Keratinocyte (primary cell): ENCODE results near the gene CLSTN3. TPM values are rescaled to one million over a fixed set of nuclear protein-coding genes. Genes with fewer than 3 reads are reported as not detected.
A peak's percentile ranks its signal among the peaks of the same experiment; 100 is the strongest.

ENCODE experiments used
- DNase-seq: peaks from one replicate; pipeline ENCODE4 v3.0.0-alpha.2; 2011; ENCODE audit warnings: low read depth, missing footprints, low spot score
- FAIRE-seq: peaks from 2 replicates; lab custom pipeline; 2011; peaks lifted over from hg19 to GRCh38; lab: Jason Lieb, UNC
- H2AFZ ChIP-seq: 2 replicates; pipeline ENCODE4 v1.6.0; 2012; ENCODE audit warnings: low read length, control low read depth, inconsistent platforms; ENCODE audit not compliant: control insufficient read depth
- H3K27ac ChIP-seq: 2 replicates; pipeline ENCODE4 v1.5.1; 2011; ENCODE audit warnings: low read length; ENCODE audit not compliant: control insufficient read depth, insufficient read depth
- H3K27me3 ChIP-seq: 3 replicates; pipeline ENCODE4 v1.6.0; 2011; ENCODE audit warnings: low read length; ENCODE audit not compliant: control insufficient read depth, insufficient read depth; ENCODE audit errors: extremely low read depth
- H3K36me3 ChIP-seq, 2 experiments: 2 replicates in 1 of 2; 3 replicates in 1 of 2; pipeline ENCODE4 v1.5.1; 2011; ENCODE audit warnings: low read length in 2 of 2, mild to moderate bottlenecking in 1 of 2; ENCODE audit not compliant: control insufficient read depth in 2 of 2, insufficient read depth in 2 of 2; ENCODE audit errors: extremely low read depth in 1 of 2
- H3K4me1 ChIP-seq: 3 replicates; pipeline ENCODE4 v1.5.1; 2011; ENCODE audit warnings: low read length; ENCODE audit not compliant: control insufficient read depth, insufficient read depth; ENCODE audit errors: extremely low read depth
- H3K4me2 ChIP-seq: 3 replicates; pipeline ENCODE4 v1.6.0; 2011; ENCODE audit warnings: low read depth, low read length; ENCODE audit not compliant: control insufficient read depth, insufficient read depth; ENCODE audit errors: extremely low read depth
- H3K4me3 ChIP-seq, 3 experiments: fragments of 200-600 bp in 1 of 3; sonication (generic) in 1 of 3; 2 replicates in 2 of 3; 3 replicates in 1 of 3; pipeline ENCODE4 v1.5.1; 2011 to 2016; ENCODE audit warnings: low read length in 3 of 3, mild to moderate bottlenecking in 3 of 3, control low read depth in 2 of 3, inconsistent platforms in 1 of 3, low read depth in 1 of 3, mixed read lengths in 1 of 3, mixed run types in 1 of 3, moderate library complexity in 1 of 3; ENCODE audit not compliant: control insufficient read depth in 2 of 3, insufficient read depth in 2 of 3; ENCODE audit errors: extremely low read depth in 1 of 3
- H3K79me2 ChIP-seq: 2 replicates; pipeline ENCODE4 v1.6.0; 2012; ENCODE audit warnings: low read length; ENCODE audit not compliant: control insufficient read depth, insufficient read depth
- H3K9ac ChIP-seq: 3 replicates; pipeline ENCODE4 v1.6.0; 2011; ENCODE audit warnings: low read length; ENCODE audit not compliant: control insufficient read depth, insufficient read depth; ENCODE audit errors: extremely low read depth
- H3K9me1 ChIP-seq: 3 replicates; pipeline ENCODE4 v1.6.0; 2011; ENCODE audit warnings: low read length; ENCODE audit not compliant: control insufficient read depth, insufficient read depth; ENCODE audit errors: extremely low read depth
- H3K9me3 ChIP-seq: 2 replicates; pipeline ENCODE4 v1.5.1; 2012; ENCODE audit warnings: low read depth, low read length; ENCODE audit not compliant: control insufficient read depth
- H4K20me1 ChIP-seq: 3 replicates; pipeline ENCODE4 v1.6.0; 2011; ENCODE audit warnings: low read length; ENCODE audit not compliant: control insufficient read depth, insufficient read depth; ENCODE audit errors: extremely low read depth
- CTCF ChIP-seq, 3 experiments: IDR thresholded peaks in 1 of 3; conservative IDR thresholded peaks in 1 of 3; optimal IDR thresholded peaks in 1 of 3; 2 replicates in 2 of 3; 3 replicates in 1 of 3; pipeline versions ENCODE3 to v1.5.1; 2011; ENCODE audit warnings: low read length in 3 of 3, mild to moderate bottlenecking in 3 of 3, moderate library complexity in 2 of 3, control low read depth in 1 of 3, inconsistent platforms in 1 of 3; ENCODE audit not compliant: insufficient read depth in 2 of 3; ENCODE audit errors: extremely low read depth in 1 of 3
- EZH2 ChIP-seq: IDR thresholded peaks from one replicate; pipeline ENCODE4 v1.6.1; 2012; ENCODE audit warnings: inconsistent platforms, mild to moderate bottlenecking, low read length, moderate library complexity
- dilution Hi-C: fragments of 300-500 bp; cut with MboI; formaldehyde crosslinking; loops from one replicate; pipeline ENCODE4 v1.7.0; 2020; ENCODE audit warnings: low sequenced_read_pairs; ENCODE audit not compliant: extremely low pct_ligation_motif_present
- polyA plus RNA-seq, 5 experiments: library from polyadenylated mRNA; depleted of rRNA in 3 of 5; stranded (reverse) in 3 of 5; stranded (forward) in 1 of 5; unstranded in 1 of 5; fragments of >200 nt; gene quantifications; 1 replicate in 1 of 5; 2 replicates in 3 of 5; 3 replicates in 1 of 5; pipeline versions ENCODE4 v1.2.1 to v1.2.3, GENCODE V29; 2011 to 2012; ENCODE audit warnings: missing spikeins in 2 of 5, low read depth in 1 of 5, low replicate concordance in 1 of 5

Gene CLSTN3
- polyA plus RNA-seq, 1 donor (not counting 4 experiments of a cell fraction or from before 2014, with no cell fraction given), result 12.8 TPM

GRCh38 chr12:7188562-7189397, 58.6 kb downstream of the CLSTN3 start:
- Histone ChIP-seq H3K27ac (peak overlapping the region; percentile 65), H3K9me1 (no peaks in the 10 kb centered on the region), H3K36me3 (peaks cover 0 to 6% of the 10 kb centered on the region in 2 experiments), H3K4me3 (peak overlapping the region; percentile 46 to 91 (median 62)), H3K9ac (peak overlapping the region; percentile 66), H2AFZ (peak overlapping the region; percentile 60), H3K27me3 (no peaks in the 10 kb centered on the region), H4K20me1 (no peaks in the 10 kb centered on the region), H3K4me2 (peak overlapping the region; percentile 77), H3K79me2 (peaks cover 7% of the 10 kb centered on the region), H3K9me3 (no peaks in the 10 kb centered on the region), H3K4me1 (peaks cover 19% of the 10 kb centered on the region)
- no peak for DNase-seq
- peak; percentile 91 to 98 (median 91) for TF ChIP-seq CTCF (optimal IDR thresholded peaks at IDR 0.05 in 1 of 3, IDR thresholded peaks at IDR 0.05 in 1 of 3, conservative IDR thresholded peaks at IDR 0.05 in 1 of 3; ENCODE audit: extremely low read depth in 1 of 3, insufficient read depth in 2 of 3, low read length in 3 of 3)
- TF ChIP-seq EZH2, result no peak
- dilution Hi-C loops, result no loop called here
- peak; percentile 36 for FAIRE-seq

GRCh38 chr12:7189398-7190267, 59.5 kb downstream of the CLSTN3 start, which contains the start of gene PEX5:
Gene PEX5, plus strand, starts transcription at chr12:7189686. Its CDS starts 692 bp downstream, at chr12:7190378.
- H4K20me1 ChIP-seq, result no peaks in the 10 kb centered on the region
- peak within 1 kb of the TSS; percentile 65 for H3K27ac ChIP-seq
- TF ChIP-seq CTCF (optimal IDR thresholded peaks at IDR 0.05 in 1 of 3, IDR thresholded peaks at IDR 0.05 in 1 of 3, conservative IDR thresholded peaks at IDR 0.05 in 1 of 3; ENCODE audit: extremely low read depth in 1 of 3, insufficient read depth in 2 of 3, low read length in 3 of 3) (no peak), EZH2 (no peak)
- no peak for FAIRE-seq
- peak; percentile 72 for DNase-seq
- no peaks in the 10 kb centered on the region for H3K9me1 ChIP-seq
- peaks cover 0 to 6% of the 10 kb centered on the region in 2 experiments for H3K36me3 ChIP-seq
- H3K4me3 ChIP-seq, result peak within 1 kb of the TSS; percentile 46 to 91 (median 78)
- dilution Hi-C loops, result no loop called here
- peak within 1 kb of the TSS; percentile 79 for H3K9ac ChIP-seq
- peaks cover 19% of the 10 kb centered on the region for H3K4me1 ChIP-seq
- peak within 1 kb of the TSS; percentile 85 for H3K4me2 ChIP-seq
- peak within 1 kb of the TSS; percentile 60 for H2AFZ ChIP-seq
- H3K9me3 ChIP-seq, result no peaks in the 10 kb centered on the region
- H3K79me2 ChIP-seq, result peaks cover 7% of the 10 kb centered on the region
- H3K27me3 ChIP-seq, result no peaks in the 10 kb centered on the region
